HG03159 (cell line): ENCODE data around the gene C6orf15.

Source experiments
- ATAC-seq: cut with Tn5 transposase; IDR thresholded peaks from one replicate; pipeline ENCODE4 v1.9.1; 2021; ENCODE audit warnings: mild to moderate bottlenecking, moderate library complexity; ENCODE audit not compliant: unreplicated experiment

Gene C6orf15

GRCh38 chr6:31131595-31131994, 19.2 kb upstream of the C6orf15 start:
- no peak for ATAC-seq

- ATAC-seq, result no peak
These were observed 18.4 kb upstream of the C6orf15 start for GRCh38 chr6:31130751-31131150.

- ATAC-seq, result no peak
These were observed 16.8 kb upstream of the C6orf15 start for GRCh38 chr6:31129130-31129529.

- ATAC-seq, result no peak
These were observed 15.8 kb upstream of the C6orf15 start for GRCh38 chr6:31128093-31128676.

- no peak for ATAC-seq
These were observed 14.2 kb upstream of the C6orf15 start for GRCh38 chr6:31126396-31127175.

GRCh38 chr6:31125586-31126363, 13.4 kb upstream of the C6orf15 start:
- no peak for ATAC-seq

- no peak for ATAC-seq
These were observed 12.8 kb upstream of the C6orf15 start for GRCh38 chr6:31125162-31125561.

GRCh38 chr6:31122791-31123706, 10.7 kb upstream of the C6orf15 start:
- ATAC-seq, result no peak

- no peak for ATAC-seq
These were observed 8.9 kb upstream of the C6orf15 start for GRCh38 chr6:31121131-31121790.

- no peak for ATAC-seq
These were observed 8.0 kb upstream of the C6orf15 start, which contains the start of gene CDSN for GRCh38 chr6:31120151-31120915. CDSN (minus strand) TSS chr6:31120446; CDS start chr6:31120419, 27 bp downstream.

- no peak for ATAC-seq
These were observed 5.8 kb upstream of the C6orf15 start for GRCh38 chr6:31118178-31118577.

- ATAC-seq, result no peak
These were observed 4.4 kb upstream of the C6orf15 start for GRCh38 chr6:31116661-31117385.

GRCh38 chr6:31115941-31116560, 3.7 kb upstream of the C6orf15 start:
- no peak for ATAC-seq

- no peak for ATAC-seq
These were observed 2.8 kb upstream of the C6orf15 start for GRCh38 chr6:31114970-31115849.

- ATAC-seq, result no peak
These were observed 2.1 kb upstream of the C6orf15 start, which contains the start of gene PSORS1C1 for GRCh38 chr6:31114541-31114878. PSORS1C1 (plus strand) TSS chr6:31114800; CDS start chr6:31129633, 14,833 bp downstream.

- no peak for ATAC-seq
These were observed 1.6 kb upstream of the C6orf15 start for GRCh38 chr6:31113861-31114540.

- ATAC-seq, result no peak
These were observed 663 bp downstream of the C6orf15 start for GRCh38 chr6:31111712-31112111.
